Measurements from ENCODE around the gene C16orf89. TPM values are rescaled to one million over a fixed set of nuclear protein-coding genes. Genes with fewer than 3 reads are reported as not detected.

C16orf89 gene
- total RNA-seq, 1 donor from 2014 or later: 1.0 TPM

DNA sequence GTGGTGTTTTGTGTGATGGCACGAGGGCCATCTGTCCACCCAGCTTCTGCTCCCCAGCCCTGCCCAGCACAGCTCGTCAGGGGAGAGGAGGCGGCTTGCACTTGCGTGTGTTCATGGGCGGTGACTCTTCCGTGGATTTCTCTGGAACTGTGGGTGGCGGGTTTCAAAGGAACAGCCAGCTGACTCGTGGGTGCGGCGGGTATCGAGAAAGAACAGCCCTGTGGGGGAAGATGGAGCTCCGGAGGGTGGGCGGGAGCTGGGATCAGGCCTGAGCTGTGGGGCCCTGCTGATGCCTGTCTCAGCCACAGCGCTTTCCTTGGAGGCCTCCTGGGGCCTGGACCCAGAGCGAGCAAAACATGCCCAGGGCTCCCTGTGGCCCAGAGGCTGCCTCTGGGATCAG is 45.2 kb downstream of the C16orf89 start:
- Histone ChIP-seq H3K4me3 (no peak overlapping the region), H3K9me3 (ENCODE audit: low read depth) (no peaks in the 10 kb centered on the region), H3K79me2 (ENCODE audit: low read depth) (no peaks in the 10 kb centered on the region), H4K20me1 (ENCODE audit: low read depth) (no peaks in the 10 kb centered on the region), H2AFZ (replicated peaks) (no peak overlapping the region), H3F3A (ENCODE audit: low read depth) (peaks cover 9% of the 10 kb centered on the region), H3K27ac (no peak overlapping the region), H3K4me1 (no peaks in the 10 kb centered on the region), H3K9ac (no peak overlapping the region), H3K4me2 (no peak overlapping the region), H3K36me3 (no peaks in the 10 kb centered on the region), H3K27me3 (no peaks in the 10 kb centered on the region)
- TF ChIP-seq CTCF (IDR thresholded peaks at IDR 0.05) (no peak), EZH2phosphoT487 (IDR thresholded peaks at IDR 0.05) (no peak), EZH2 (IDR thresholded peaks at IDR 0.05) (no peak)
- DNase-seq (ENCODE audit: low spot score): no peak
- Mint-ChIP-seq H3K27me3 (ENCODE audit: insufficient read depth, low read depth) (peaks cover 4% of the 10 kb centered on the region), H3K4me1 (no peaks in the 10 kb centered on the region), H3K27ac (no peak overlapping the region), H3K36me3 (no peaks in the 10 kb centered on the region), H3K4me3 (no peak overlapping the region), H3K9me3 (no peaks in the 10 kb centered on the region)

- Histone ChIP-seq H3K4me2 (no peak overlapping the region), H3F3A (ENCODE audit: low read depth) (peaks cover 4% of the 10 kb centered on the region), H3K79me2 (ENCODE audit: low read depth) (no peaks in the 10 kb centered on the region), H3K4me3 (no peak overlapping the region), H3K27me3 (no peaks in the 10 kb centered on the region), H3K9me3 (ENCODE audit: low read depth) (no peaks in the 10 kb centered on the region), H3K27ac (no peak overlapping the region), H4K20me1 (ENCODE audit: low read depth) (no peaks in the 10 kb centered on the region), H3K9ac (no peak overlapping the region), H3K36me3 (no peaks in the 10 kb centered on the region), H3K4me1 (no peaks in the 10 kb centered on the region), H2AFZ (replicated peaks) (no peak overlapping the region)
- no peaks in the 10 kb centered on the region for H3K36me3 Mint-ChIP-seq
- TF ChIP-seq EZH2phosphoT487 (IDR thresholded peaks at IDR 0.05): no peak
- no peak for TF ChIP-seq CTCF (IDR thresholded peaks at IDR 0.05)
- TF ChIP-seq EZH2 (IDR thresholded peaks at IDR 0.05): no peak
- H3K9me3 Mint-ChIP-seq: no peaks in the 10 kb centered on the region
- H3K4me1 Mint-ChIP-seq: no peaks in the 10 kb centered on the region
- DNase-seq (ENCODE audit: low spot score): no peak
- peaks cover 4% of the 10 kb centered on the region for H3K27me3 Mint-ChIP-seq (ENCODE audit: insufficient read depth, low read depth)
- no peak overlapping the region for H3K4me3 Mint-ChIP-seq
- H3K27ac Mint-ChIP-seq: no peak overlapping the region
Measured at GRCh38 chr16:5019775-5020174, 46.0 kb downstream of the C16orf89 start.

DNA sequence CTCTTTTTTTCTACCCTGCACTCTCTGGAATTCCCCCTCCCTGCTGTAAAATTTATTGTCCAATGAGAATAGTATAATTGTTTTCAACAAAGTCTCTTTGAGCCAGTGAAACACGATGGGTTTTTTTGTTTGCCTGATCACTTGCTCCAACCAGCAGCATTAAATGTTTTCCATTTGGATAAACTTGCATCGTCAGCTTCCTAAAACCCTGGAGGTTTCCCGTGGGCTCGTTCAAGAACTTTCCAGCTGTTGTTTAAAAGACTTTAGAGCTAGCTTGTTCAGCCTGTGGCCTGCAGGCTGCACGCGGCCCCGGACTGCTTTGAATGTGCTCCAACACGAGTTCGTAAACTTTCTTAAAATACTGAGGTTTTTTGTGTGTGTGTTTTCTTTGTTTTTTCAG is 47.0 kb downstream of the C16orf89 start:
- H3K4me2 ChIP-seq: no peak overlapping the region
- no peaks in the 10 kb centered on the region for H3K79me2 ChIP-seq (ENCODE audit: low read depth)
- no peak for TF ChIP-seq EZH2phosphoT487 (IDR thresholded peaks at IDR 0.05)
- TF ChIP-seq CTCF (IDR thresholded peaks at IDR 0.05): no peak
- no peak for TF ChIP-seq EZH2 (IDR thresholded peaks at IDR 0.05)
- H4K20me1 ChIP-seq (ENCODE audit: low read depth): no peaks in the 10 kb centered on the region
- no peaks in the 10 kb centered on the region for H3K36me3 ChIP-seq
- DNase-seq (ENCODE audit: low spot score): no peak
- no peaks in the 10 kb centered on the region for H3K4me1 ChIP-seq
- H3K9ac ChIP-seq: no peak overlapping the region
- Mint-ChIP-seq H3K36me3 (no peaks in the 10 kb centered on the region), H3K4me1 (no peaks in the 10 kb centered on the region), H3K4me3 (no peak overlapping the region), H3K27ac (no peak overlapping the region), H3K27me3 (ENCODE audit: insufficient read depth, low read depth) (peaks cover 5% of the 10 kb centered on the region), H3K9me3 (no peaks in the 10 kb centered on the region)
- H2AFZ ChIP-seq (replicated peaks): no peak overlapping the region
- H3K27ac ChIP-seq: no peak overlapping the region
- H3K27me3 ChIP-seq: no peaks in the 10 kb centered on the region
- H3K9me3 ChIP-seq (ENCODE audit: low read depth): no peaks in the 10 kb centered on the region
- no peak overlapping the region for H3K4me3 ChIP-seq
- H3F3A ChIP-seq (ENCODE audit: low read depth): no peaks in the 10 kb centered on the region

GRCh38 chr16:5017678-5017969 is 48.1 kb downstream of the C16orf89 start:
- H3K9me3 Mint-ChIP-seq: no peaks in the 10 kb centered on the region
- DNase-seq (ENCODE audit: low spot score): no peak
- no peaks in the 10 kb centered on the region for H3K36me3 ChIP-seq
- no peaks in the 10 kb centered on the region for H3K9me3 ChIP-seq (ENCODE audit: low read depth)
- H3K4me2 ChIP-seq: no peak overlapping the region
- peaks cover 5% of the 10 kb centered on the region for H3K27me3 Mint-ChIP-seq (ENCODE audit: insufficient read depth, low read depth)
- no peak overlapping the region for H3K27ac Mint-ChIP-seq
- H3K27ac ChIP-seq: no peak overlapping the region
- no peak overlapping the region for H2AFZ ChIP-seq (replicated peaks)
- H3K4me1 ChIP-seq: no peaks in the 10 kb centered on the region
- H3K4me1 Mint-ChIP-seq: no peaks in the 10 kb centered on the region
- H3K4me3 ChIP-seq: no peak overlapping the region
- H3K36me3 Mint-ChIP-seq: no peaks in the 10 kb centered on the region
- no peaks in the 10 kb centered on the region for H3K27me3 ChIP-seq
- H3F3A ChIP-seq (ENCODE audit: low read depth): no peaks in the 10 kb centered on the region
- no peak overlapping the region for H3K4me3 Mint-ChIP-seq
- no peak overlapping the region for H3K9ac ChIP-seq
- H3K79me2 ChIP-seq (ENCODE audit: low read depth): no peaks in the 10 kb centered on the region
- H4K20me1 ChIP-seq (ENCODE audit: low read depth): no peaks in the 10 kb centered on the region
- TF ChIP-seq EZH2phosphoT487 (IDR thresholded peaks at IDR 0.05) (no peak), EZH2 (IDR thresholded peaks at IDR 0.05) (no peak), CTCF (IDR thresholded peaks at IDR 0.05) (no peak)

Measured in neural progenitor cell (in vitro differentiated cells).